GM10266 (cell line): ENCODE measurements around the gene PRMT1.
A peak's percentile ranks its signal among the peaks of the same experiment; 100 is the strongest.

Experiments
- DNase-seq: peaks from one replicate; pipeline ENCODE4 v3.0.0; 2012; ENCODE audit errors: extremely low spot score
- CTCF ChIP-seq: IDR thresholded peaks from 2 replicates; pipeline ENCODE4 v1.5.1; 2012; ENCODE audit warnings: mild to moderate bottlenecking, low read depth; ENCODE audit not compliant: control insufficient read depth, insufficient read depth; ENCODE audit errors: missing control alignments

The PRMT1 gene

GRCh38 chr19:49636233-49636932 lies 40.7 kb upstream of the PRMT1 start:
- no peak for TF ChIP-seq CTCF
- no peak for DNase-seq

- DNase-seq, result no peak
- no peak for TF ChIP-seq CTCF
Measured at GRCh38 chr19:49637821-49638738, 39.0 kb upstream of the PRMT1 start.

GRCh38 chr19:49639401-49640112 lies 37.5 kb upstream of the PRMT1 start:
- TF ChIP-seq CTCF, result no peak
- DNase-seq, result no peak

GRCh38 chr19:49640113-49640898 lies 36.8 kb upstream of the PRMT1 start, which contains the start of gene RRAS:
Gene RRAS, minus strand, starts transcription at chr19:49640143. Its CDS starts 45 bp downstream, at chr19:49640098.
- no peak for TF ChIP-seq CTCF
- peak; percentile 99 for DNase-seq

DNA sequence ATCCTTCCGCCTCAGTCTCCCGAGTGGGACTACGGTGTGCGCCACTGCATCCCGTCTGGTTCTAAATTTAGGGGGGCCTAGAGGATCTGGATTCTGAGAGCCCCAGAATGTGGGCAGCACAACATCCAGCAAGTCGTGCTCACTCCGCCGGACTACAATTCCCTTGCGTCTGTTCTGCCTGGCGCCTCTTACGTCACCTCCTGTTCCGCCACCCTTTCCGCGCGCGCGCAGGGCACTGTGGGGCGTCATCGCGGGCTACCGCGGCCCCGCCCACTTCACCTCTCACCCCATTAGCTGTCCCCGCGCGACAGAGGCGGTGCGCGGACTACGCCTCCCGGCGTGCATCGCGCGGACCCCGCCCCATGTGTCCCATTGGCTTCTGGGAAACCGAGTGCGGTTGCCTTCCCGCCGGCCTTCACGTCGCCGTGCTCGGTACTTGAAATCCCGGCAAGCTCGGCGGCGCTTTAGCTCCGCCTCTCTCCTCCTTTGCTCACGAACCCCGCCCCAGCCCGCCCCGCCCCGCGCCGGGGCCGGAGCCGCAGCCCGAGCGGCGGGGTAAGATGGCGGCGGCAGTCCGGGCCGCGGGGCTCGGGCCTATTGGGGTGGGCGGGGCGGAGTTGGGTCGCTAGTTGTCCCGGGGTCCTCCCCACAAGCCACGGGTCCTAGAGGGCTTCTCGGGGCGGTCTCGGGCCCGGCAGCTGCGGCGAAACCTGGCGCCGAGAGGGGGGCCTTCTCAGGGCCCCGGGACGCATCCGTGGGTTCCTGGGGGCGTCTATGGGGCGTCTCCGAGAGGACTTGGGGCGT lies 35.2 kb upstream of the PRMT1 start, which contains the start of gene SCAF1:
TSS of gene SCAF1 (plus strand) at position 522 of the 804 bp plus-strand sequence. CDS start 2,818 bp downstream, outside the sequence.
- DNase-seq, result peak; percentile 99
- no peak for TF ChIP-seq CTCF
